ENCODE results near the gene SCYL3.
"Not testable (repeated sequence)": the region's sequence is repeated elsewhere in the genome, so short reads cannot be mapped to it uniquely, and the experiment has no call there.

Gene SCYL3

GRCh38 chr1:169869426-169869825, 24.3 kb downstream of the SCYL3 start:
- DNase-seq (ENCODE audit: low read depth) = no peak

GRCh38 chr1:169868978-169869377, 24.7 kb downstream of the SCYL3 start:
- DNase-seq (ENCODE audit: low read depth) = no peak

GRCh38 chr1:169867012-169867675, 26.6 kb downstream of the SCYL3 start:
- no peak for DNase-seq (ENCODE audit: low read depth)

GRCh38 chr1:169866577-169866976, 27.1 kb downstream of the SCYL3 start:
- DNase-seq (ENCODE audit: low read depth) = no peak

GRCh38 chr1:169864531-169864930, 29.2 kb downstream of the SCYL3 start:
- not testable (repeated sequence) for DNase-seq (ENCODE audit: low read depth)

- DNase-seq (ENCODE audit: low read depth) = no peak
Measured at GRCh38 chr1:169860750-169861149, 32.9 kb downstream of the SCYL3 start.

GRCh38 chr1:169860187-169860586, 33.5 kb downstream of the SCYL3 start:
- DNase-seq (ENCODE audit: low read depth) = no peak

GRCh38 chr1:169859001-169859400, 34.7 kb downstream of the SCYL3 start:
- DNase-seq (ENCODE audit: low read depth) = no peak

- DNase-seq (ENCODE audit: low read depth) = peak; percentile 70
Measured at GRCh38 chr1:169858467-169858866, 35.2 kb downstream of the SCYL3 start.

- DNase-seq (ENCODE audit: low read depth) = no peak
Measured at GRCh38 chr1:169853341-169853740, 40.4 kb downstream of the SCYL3 start.

GRCh38 chr1:169849346-169850022, 44.2 kb downstream of the SCYL3 start:
- no peak for DNase-seq (ENCODE audit: low read depth)

- no peak for DNase-seq (ENCODE audit: low read depth)
Measured at GRCh38 chr1:169848456-169848855, 45.2 kb downstream of the SCYL3 start.

- DNase-seq (ENCODE audit: low read depth) = peak; percentile 14
Measured at GRCh38 chr1:169844941-169845608, 48.6 kb downstream of the SCYL3 start.

GRCh38 chr1:169838942-169839341, 54.8 kb downstream of the SCYL3 start:
- no peak for DNase-seq (ENCODE audit: low read depth)

GRCh38 chr1:169836198-169836597, 57.5 kb downstream of the SCYL3 start:
- no peak for DNase-seq (ENCODE audit: low read depth)

- no peak for DNase-seq (ENCODE audit: low read depth)
Measured at GRCh38 chr1:169835647-169836046, 58.0 kb downstream of the SCYL3 start.

- no peak for DNase-seq (ENCODE audit: low read depth)
Measured at GRCh38 chr1:169834869-169835268, 58.8 kb downstream of the SCYL3 start.

GRCh38 chr1:169833179-169833901, 60.4 kb downstream of the SCYL3 start:
- peak; percentile 24 for DNase-seq (ENCODE audit: low read depth)

- no peak for DNase-seq (ENCODE audit: low read depth)
Measured at GRCh38 chr1:169829671-169830070, 64.0 kb downstream of the SCYL3 start.

GRCh38 chr1:169824153-169824552, 69.5 kb downstream of the SCYL3 start:
- DNase-seq (ENCODE audit: low read depth) = no peak

GRCh38 chr1:169821500-169821899, 72.2 kb downstream of the SCYL3 start:
- DNase-seq (ENCODE audit: low read depth) = no peak

GRCh38 chr1:169816617-169817016, 77.1 kb downstream of the SCYL3 start:
- no peak for DNase-seq (ENCODE audit: low read depth)

- DNase-seq (ENCODE audit: low read depth) = no peak
Measured at GRCh38 chr1:169814265-169814664, 79.4 kb downstream of the SCYL3 start.
